Neural progenitor cell (in vitro differentiated cells): Measurements from ENCODE around the gene KLKB1. TPM values are rescaled to one million over a fixed set of nuclear protein-coding genes. Genes with fewer than 3 reads are reported as not detected.

Experiments
- DNase-seq: peaks from one replicate; pipeline ENCODE4 v3.0.0-alpha.2; 2016; ENCODE audit warnings: low spot score
- H2AFZ ChIP-seq: fragments of 200-600 bp; sonication (generic); replicated peaks from 2 replicates; pipeline ENCODE4 v1.6.1; 2016; ENCODE audit warnings: antibody characterized with exemption
- H3F3A ChIP-seq: fragments of 200-600 bp; sonication (generic); 2 replicates; pipeline ENCODE4 v1.6.1; 2016; ENCODE audit warnings: antibody characterized with exemption, low read depth
- H3K27ac ChIP-seq: fragments of 200-600 bp; sonication (generic); 2 replicates; pipeline ENCODE4 v1.5.1; 2016; ENCODE audit warnings: mild to moderate bottlenecking
- H3K27me3 ChIP-seq: fragments of 200-600 bp; sonication (generic); 2 replicates; pipeline ENCODE4 v1.6.1; 2016; ENCODE audit warnings: mild to moderate bottlenecking, moderate library complexity
- H3K36me3 ChIP-seq: fragments of 200-600 bp; sonication (generic); 2 replicates; pipeline ENCODE4 v1.5.1; 2016
- H3K4me1 ChIP-seq: fragments of 200-600 bp; sonication (generic); 2 replicates; pipeline ENCODE4 v1.6.1; 2016; ENCODE audit warnings: mixed run types
- H3K4me2 ChIP-seq: fragments of 200-600 bp; sonication (generic); 2 replicates; pipeline ENCODE4 v1.6.1; 2016
- H3K4me3 ChIP-seq: fragments of 200-600 bp; sonication (generic); 2 replicates; pipeline ENCODE4 v1.5.1; 2016
- H3K79me2 ChIP-seq: fragments of 200-600 bp; sonication (generic); 2 replicates; pipeline ENCODE4 v1.6.1; 2016; ENCODE audit warnings: low read depth
- H3K9ac ChIP-seq: fragments of 200-600 bp; sonication (generic); 2 replicates; pipeline ENCODE4 v1.6.1; 2016
- H3K9me3 ChIP-seq: fragments of 200-600 bp; sonication (generic); 2 replicates; pipeline ENCODE4 v1.5.1; 2016; ENCODE audit warnings: low read depth
- H4K20me1 ChIP-seq: fragments of 200-600 bp; sonication (generic); 2 replicates; pipeline ENCODE4 v1.6.1; 2016; ENCODE audit warnings: low read depth
- H3K27ac Mint-ChIP-seq: 3 replicates; pipeline ENCODE4 v1.8.0; 2021; ENCODE audit warnings: mixed read lengths
- H3K27me3 Mint-ChIP-seq: 2 replicates; pipeline ENCODE4 v1.8.0; 2022; ENCODE audit warnings: low read depth, mild to moderate bottlenecking, inconsistent platforms, moderate library complexity, mixed read lengths; ENCODE audit not compliant: insufficient read depth
- H3K36me3 Mint-ChIP-seq: 3 replicates; pipeline ENCODE4 v1.8.0; 2021; ENCODE audit warnings: mixed read lengths
- H3K4me1 Mint-ChIP-seq: 3 replicates; pipeline ENCODE4 v1.8.0; 2021; ENCODE audit warnings: mixed read lengths
- H3K4me3 Mint-ChIP-seq: 3 replicates; pipeline ENCODE4 v1.8.0; 2021; ENCODE audit warnings: mild to moderate bottlenecking, moderate library complexity, mixed read lengths
- H3K9me3 Mint-ChIP-seq: 3 replicates; pipeline ENCODE4 v1.8.0; 2020; ENCODE audit warnings: mixed read lengths
- CTCF ChIP-seq: fragments of 200-600 bp; sonication (generic); IDR thresholded peaks from 2 replicates; pipeline ENCODE4 v1.5.1; 2017; ENCODE audit warnings: antibody characterized with exemption, mild to moderate bottlenecking
- EZH2 ChIP-seq: fragments of 200-600 bp; sonication (generic); IDR thresholded peaks from 2 replicates; pipeline ENCODE4 v1.6.1; 2017; ENCODE audit warnings: antibody characterized with exemption, mild to moderate bottlenecking, moderate library complexity
- EZH2phosphoT487 ChIP-seq: fragments of 200-600 bp; sonication (generic); IDR thresholded peaks from 2 replicates; pipeline ENCODE4 v1.6.1; 2017; ENCODE audit warnings: antibody characterized with exemption
- total RNA-seq: library from RNA; depleted of rRNA; stranded (reverse); fragments of >200 nt; gene quantifications from 2 replicates; pipeline ENCODE4 v1.2.3, GENCODE V29; 2015; ENCODE audit warnings: low replicate concordance

KLKB1 gene
- total RNA-seq, 1 donor from 2014 or later: 0.39 TPM

- Mint-ChIP-seq H3K36me3 (no peaks in the 10 kb centered on the region), H3K9me3 (no peaks in the 10 kb centered on the region), H3K4me3 (no peak overlapping the region), H3K4me1 (peaks cover 3% of the 10 kb centered on the region), H3K27ac (no peak overlapping the region), H3K27me3 (peaks cover 4% of the 10 kb centered on the region)
- Histone ChIP-seq H3K9me3 (no peaks in the 10 kb centered on the region), H3K4me3 (no peak overlapping the region), H3K36me3 (no peaks in the 10 kb centered on the region), H3K9ac (no peak overlapping the region), H3K79me2 (no peaks in the 10 kb centered on the region), H3K4me2 (no peak overlapping the region), H3F3A (peaks cover 6% of the 10 kb centered on the region), H2AFZ (no peak overlapping the region), H4K20me1 (no peaks in the 10 kb centered on the region), H3K27me3 (peaks cover 5% of the 10 kb centered on the region), H3K4me1 (no peaks in the 10 kb centered on the region), H3K27ac (no peak overlapping the region)
- no peak for DNase-seq
- TF ChIP-seq CTCF (no peak), EZH2phosphoT487 (no peak), EZH2 (no peak)
Measured at GRCh38 chr4:186299291-186299690, 72.0 kb downstream of the KLKB1 start.

- no peaks in the 10 kb centered on the region for H3K4me1 ChIP-seq
- H3K79me2 ChIP-seq: no peaks in the 10 kb centered on the region
- Mint-ChIP-seq H3K4me3 (no peak overlapping the region), H3K4me1 (peaks cover 3% of the 10 kb centered on the region), H3K27ac (no peak overlapping the region), H3K36me3 (no peaks in the 10 kb centered on the region), H3K9me3 (no peaks in the 10 kb centered on the region), H3K27me3 (peaks cover 2% of the 10 kb centered on the region)
- no peak for DNase-seq
- no peaks in the 10 kb centered on the region for H3K9me3 ChIP-seq
- peaks cover 5% of the 10 kb centered on the region for H3K27me3 ChIP-seq
- no peak overlapping the region for H3K4me2 ChIP-seq
- H4K20me1 ChIP-seq: no peaks in the 10 kb centered on the region
- H3K27ac ChIP-seq: no peak overlapping the region
- H2AFZ ChIP-seq: no peak overlapping the region
- TF ChIP-seq EZH2 (no peak), EZH2phosphoT487 (no peak), CTCF (no peak)
- H3K36me3 ChIP-seq: no peaks in the 10 kb centered on the region
- H3F3A ChIP-seq: peaks cover 6% of the 10 kb centered on the region
- H3K4me3 ChIP-seq: no peak overlapping the region
- H3K9ac ChIP-seq: no peak overlapping the region
Measured at GRCh38 chr4:186300659-186301390, 73.5 kb downstream of the KLKB1 start.

GRCh38 chr4:186304216-186304615 lies 76.9 kb downstream of the KLKB1 start:
- Mint-ChIP-seq H3K9me3 (no peaks in the 10 kb centered on the region), H3K27ac (no peak overlapping the region), H3K36me3 (no peaks in the 10 kb centered on the region), H3K27me3 (no peaks in the 10 kb centered on the region), H3K4me3 (no peak overlapping the region), H3K4me1 (no peaks in the 10 kb centered on the region)
- no peaks in the 10 kb centered on the region for H3K4me1 ChIP-seq
- H3K27ac ChIP-seq: no peak overlapping the region
- H3K27me3 ChIP-seq: no peaks in the 10 kb centered on the region
- no peaks in the 10 kb centered on the region for H3K36me3 ChIP-seq
- no peak overlapping the region for H3K4me2 ChIP-seq
- no peak for DNase-seq
- TF ChIP-seq EZH2phosphoT487: no peak
- no peak for TF ChIP-seq CTCF
- TF ChIP-seq EZH2: no peak
- H3K79me2 ChIP-seq: no peaks in the 10 kb centered on the region
- H3K9me3 ChIP-seq: no peaks in the 10 kb centered on the region
- H2AFZ ChIP-seq: no peak overlapping the region
- no peak overlapping the region for H3K9ac ChIP-seq
- no peak overlapping the region for H3K4me3 ChIP-seq
- no peaks in the 10 kb centered on the region for H3F3A ChIP-seq
- H4K20me1 ChIP-seq: no peaks in the 10 kb centered on the region
